Spleen (tissue), 3 donors: ENCODE results near the gene RANBP10.

Experiments used
- POLR2A ChIP-seq, 3 donors: fragments of 450-650 bp; IDR thresholded peaks; one replicate each; pipeline ENCODE4 v1.5.1; 2017; ENCODE audit warnings: antibody characterized with exemption in 3 of 3, mild to moderate bottlenecking in 1 of 3
- POLR2AphosphoS5 ChIP-seq, 3 donors: sonication (generic); formaldehyde crosslinking; IDR thresholded peaks; one replicate each; pipeline ENCODE4 v1.5.1; 2017; ENCODE audit warnings: antibody characterized with exemption in 3 of 3

DNA sequence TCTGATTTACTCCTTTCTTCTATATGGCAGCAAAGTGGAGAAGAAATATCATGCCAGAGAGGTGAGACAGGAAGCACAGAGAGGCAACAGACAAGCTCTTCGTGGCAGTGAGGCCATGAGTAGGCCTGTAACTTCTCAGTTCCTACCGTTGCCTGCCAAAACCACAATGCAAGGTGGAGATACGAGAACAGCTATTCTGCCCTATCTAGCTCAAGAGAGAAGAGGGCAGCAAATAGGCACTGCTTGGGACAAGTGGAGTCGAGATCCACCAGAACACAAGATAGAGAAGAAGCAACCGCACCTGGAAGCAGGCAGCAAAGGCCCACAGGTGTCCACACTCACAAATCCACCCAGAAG lies 24.8 kb downstream of the RANBP10 start:
- TF ChIP-seq POLR2AphosphoS5 (IDR thresholded peaks at IDR 0.05) (no peak), POLR2A (IDR thresholded peaks at IDR 0.05) (no peak)
